HL-60 (cell line): ENCODE results near the gene DDX20.
"Not testable (repeated sequence)": the region's sequence is repeated elsewhere in the genome, so short reads cannot be mapped to it uniquely, and the experiment has no call there.

Experiments
- DNase-seq, 2 experiments: peaks; one replicate each; pipeline ENCODE4 v3.0.0-alpha.2; 2010 to 2020; ENCODE audit warnings: low read depth in 1 of 2, low spot score in 1 of 2
- H3K27ac ChIP-seq: fragments of 250-450 bp; sonication (Bioruptor Pico); replicated peaks from 2 replicates; pipeline ENCODE4 v1.5.1; 2020; ENCODE audit warnings: mild to moderate bottlenecking, moderate library complexity
- H3K27me3 ChIP-seq: fragments of 250-450 bp; sonication (Bioruptor Pico); 2 replicates; pipeline ENCODE4 v1.5.1; 2021; ENCODE audit warnings: mild to moderate bottlenecking, moderate library complexity; ENCODE audit not compliant: insufficient read depth, poor library complexity, severe bottlenecking
- H3K4me3 ChIP-seq: replicated peaks from 2 replicates; pipeline ENCODE4 v1.5.1; 2011; ENCODE audit warnings: mild to moderate bottlenecking, control low read depth, low read length; ENCODE audit not compliant: insufficient read depth
- GABPA ChIP-seq: IDR thresholded peaks from 2 replicates; pipeline ENCODE4 v1.6.1; 2012; ENCODE audit warnings: low read depth
- POLR2AphosphoS5 ChIP-seq: IDR thresholded peaks from 2 replicates; pipeline ENCODE4 v1.6.1; 2012; ENCODE audit warnings: low read depth
- SPI1 ChIP-seq: IDR thresholded peaks from 2 replicates; pipeline ENCODE4 v1.6.1; 2012; ENCODE audit warnings: low read depth, mild to moderate bottlenecking, borderline replicate concordance
- TF ChIP-seq, protein P1 (sequence below): IDR thresholded peaks from one replicate; pipeline ENCODE4 v1.5.1; 2011; ENCODE audit warnings: low read length, control low read depth, inconsistent platforms; ENCODE audit not compliant: insufficient read depth
- TF ChIP-seq, protein P2 (sequence below): IDR thresholded peaks from 2 replicates; pipeline ENCODE4 v1.6.1; 2012; ENCODE audit warnings: low read depth; ENCODE audit not compliant: insufficient replicate concordance

The DDX20 gene

GRCh38 chr1:111738133-111738435 lies 17.6 kb upstream of the DDX20 start:
- peaks cover 11% of the 10 kb centered on the region for H3K27me3 ChIP-seq
- H3K27ac ChIP-seq = no peak overlapping the region
- H3K4me3 ChIP-seq = no peak overlapping the region
- no peak for DNase-seq
- TF ChIP-seq, protein P1, sequence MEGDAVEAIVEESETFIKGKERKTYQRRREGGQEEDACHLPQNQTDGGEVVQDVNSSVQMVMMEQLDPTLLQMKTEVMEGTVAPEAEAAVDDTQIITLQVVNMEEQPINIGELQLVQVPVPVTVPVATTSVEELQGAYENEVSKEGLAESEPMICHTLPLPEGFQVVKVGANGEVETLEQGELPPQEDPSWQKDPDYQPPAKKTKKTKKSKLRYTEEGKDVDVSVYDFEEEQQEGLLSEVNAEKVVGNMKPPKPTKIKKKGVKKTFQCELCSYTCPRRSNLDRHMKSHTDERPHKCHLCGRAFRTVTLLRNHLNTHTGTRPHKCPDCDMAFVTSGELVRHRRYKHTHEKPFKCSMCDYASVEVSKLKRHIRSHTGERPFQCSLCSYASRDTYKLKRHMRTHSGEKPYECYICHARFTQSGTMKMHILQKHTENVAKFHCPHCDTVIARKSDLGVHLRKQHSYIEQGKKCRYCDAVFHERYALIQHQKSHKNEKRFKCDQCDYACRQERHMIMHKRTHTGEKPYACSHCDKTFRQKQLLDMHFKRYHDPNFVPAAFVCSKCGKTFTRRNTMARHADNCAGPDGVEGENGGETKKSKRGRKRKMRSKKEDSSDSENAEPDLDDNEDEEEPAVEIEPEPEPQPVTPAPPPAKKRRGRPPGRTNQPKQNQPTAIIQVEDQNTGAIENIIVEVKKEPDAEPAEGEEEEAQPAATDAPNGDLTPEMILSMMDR = no peak
- TF ChIP-seq GABPA (no peak), SPI1 (no peak), POLR2AphosphoS5 (no peak)
- TF ChIP-seq, protein P2, sequence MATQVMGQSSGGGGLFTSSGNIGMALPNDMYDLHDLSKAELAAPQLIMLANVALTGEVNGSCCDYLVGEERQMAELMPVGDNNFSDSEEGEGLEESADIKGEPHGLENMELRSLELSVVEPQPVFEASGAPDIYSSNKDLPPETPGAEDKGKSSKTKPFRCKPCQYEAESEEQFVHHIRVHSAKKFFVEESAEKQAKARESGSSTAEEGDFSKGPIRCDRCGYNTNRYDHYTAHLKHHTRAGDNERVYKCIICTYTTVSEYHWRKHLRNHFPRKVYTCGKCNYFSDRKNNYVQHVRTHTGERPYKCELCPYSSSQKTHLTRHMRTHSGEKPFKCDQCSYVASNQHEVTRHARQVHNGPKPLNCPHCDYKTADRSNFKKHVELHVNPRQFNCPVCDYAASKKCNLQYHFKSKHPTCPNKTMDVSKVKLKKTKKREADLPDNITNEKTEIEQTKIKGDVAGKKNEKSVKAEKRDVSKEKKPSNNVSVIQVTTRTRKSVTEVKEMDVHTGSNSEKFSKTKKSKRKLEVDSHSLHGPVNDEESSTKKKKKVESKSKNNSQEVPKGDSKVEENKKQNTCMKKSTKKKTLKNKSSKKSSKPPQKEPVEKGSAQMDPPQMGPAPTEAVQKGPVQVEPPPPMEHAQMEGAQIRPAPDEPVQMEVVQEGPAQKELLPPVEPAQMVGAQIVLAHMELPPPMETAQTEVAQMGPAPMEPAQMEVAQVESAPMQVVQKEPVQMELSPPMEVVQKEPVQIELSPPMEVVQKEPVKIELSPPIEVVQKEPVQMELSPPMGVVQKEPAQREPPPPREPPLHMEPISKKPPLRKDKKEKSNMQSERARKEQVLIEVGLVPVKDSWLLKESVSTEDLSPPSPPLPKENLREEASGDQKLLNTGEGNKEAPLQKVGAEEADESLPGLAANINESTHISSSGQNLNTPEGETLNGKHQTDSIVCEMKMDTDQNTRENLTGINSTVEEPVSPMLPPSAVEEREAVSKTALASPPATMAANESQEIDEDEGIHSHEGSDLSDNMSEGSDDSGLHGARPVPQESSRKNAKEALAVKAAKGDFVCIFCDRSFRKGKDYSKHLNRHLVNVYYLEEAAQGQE = no peak

DNA sequence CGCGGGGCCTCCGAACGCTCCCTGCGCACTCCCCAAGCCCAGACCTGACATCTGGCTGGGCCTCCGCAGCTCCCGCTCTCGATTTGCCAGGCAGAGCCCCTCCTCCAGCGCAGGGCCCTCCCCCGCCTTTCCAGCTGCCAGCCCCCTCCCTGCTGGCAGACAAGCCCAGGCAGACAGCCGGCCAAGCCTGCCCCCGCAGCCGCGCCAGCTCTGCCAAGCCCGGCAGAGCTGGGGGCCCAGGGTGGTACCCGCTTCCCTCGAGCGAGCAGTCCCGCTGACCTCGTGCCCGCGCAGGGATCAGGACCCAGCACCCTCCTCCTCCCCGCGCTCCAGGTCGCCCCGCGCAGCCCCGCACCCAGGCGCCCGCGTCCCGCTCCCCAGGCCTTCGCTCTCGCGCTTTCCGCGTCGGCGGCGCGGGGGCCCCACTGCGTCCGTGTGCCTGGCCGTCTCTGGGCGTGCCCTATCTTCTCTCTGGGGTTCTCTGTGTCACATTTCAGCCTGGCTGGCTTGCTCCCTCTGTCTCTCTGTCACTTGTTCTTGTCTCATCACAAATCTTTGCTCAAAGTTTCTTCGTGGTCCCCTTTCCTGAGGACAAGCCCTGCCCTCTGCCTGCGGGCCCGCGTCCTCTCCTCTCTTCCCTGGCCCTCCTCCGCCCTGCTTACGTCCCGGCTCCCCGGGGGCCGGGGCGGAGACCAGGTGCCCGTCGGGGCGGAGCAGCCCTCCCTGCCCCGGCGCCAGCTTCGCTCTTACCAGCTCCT lies 17.1 kb upstream of the DDX20 start:
- TF ChIP-seq POLR2AphosphoS5 = no peak
- peak in 1 of 2 experiments; percentile 45 for DNase-seq
- Histone ChIP-seq H3K27me3 (peaks cover 11% of the 10 kb centered on the region), H3K4me3 (peak overlapping the region; percentile 52), H3K27ac (peak overlapping the region; percentile 32)

DNA sequence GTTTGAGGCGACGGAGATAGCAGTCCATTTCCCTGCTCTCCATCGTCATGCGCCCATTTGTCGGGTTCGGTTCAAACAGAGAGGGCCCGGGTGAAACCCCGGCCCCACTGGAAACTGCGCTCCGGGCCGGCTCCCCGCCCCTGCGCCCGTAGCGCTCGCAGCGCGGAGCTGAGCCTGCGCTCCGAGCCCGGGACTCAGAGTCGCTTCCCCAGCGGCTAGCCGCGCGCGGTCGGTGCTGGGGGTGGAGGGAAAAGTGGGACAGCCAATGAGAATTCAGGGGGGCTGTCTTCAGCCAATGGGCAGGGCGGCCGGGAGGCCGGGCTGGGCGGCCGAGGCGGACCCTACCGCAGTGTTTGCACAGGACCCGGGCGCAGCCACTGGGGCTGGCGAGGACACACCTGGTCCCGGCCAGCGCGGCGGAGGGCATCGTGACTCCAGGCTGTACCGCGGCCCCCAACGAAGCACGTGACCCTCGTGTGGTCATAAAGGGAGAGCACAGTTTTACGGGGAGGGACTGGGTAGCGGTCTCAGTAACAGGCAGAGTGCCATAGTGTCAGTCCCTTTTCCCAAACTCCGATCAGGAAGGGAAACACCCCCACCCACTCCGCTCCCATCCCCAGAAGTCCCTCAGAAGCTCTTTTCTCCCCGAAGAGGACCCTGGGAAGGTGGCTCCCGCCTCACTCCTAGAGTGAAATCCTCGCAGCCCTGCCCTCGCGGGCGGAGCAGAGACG lies 16.3 kb upstream of the DDX20 start, which contains the start of gene INKA2:
INKA2 (minus strand) TSS at position 202 of the 731 bp plus-strand sequence; CDS start at position 49, 153 bp downstream.
- DNase-seq = peak; percentile 80 to 92
- H3K27me3 ChIP-seq = peaks cover 11% of the 10 kb centered on the region
- H3K4me3 ChIP-seq = peak within 1 kb of the TSS; percentile 52
- TF ChIP-seq, protein P1 = no peak
- TF ChIP-seq POLR2AphosphoS5 = peak; percentile 46; the same call in 1 of the 2 replicates
- H3K27ac ChIP-seq = peak within 1 kb of the TSS; percentile 32

DNA sequence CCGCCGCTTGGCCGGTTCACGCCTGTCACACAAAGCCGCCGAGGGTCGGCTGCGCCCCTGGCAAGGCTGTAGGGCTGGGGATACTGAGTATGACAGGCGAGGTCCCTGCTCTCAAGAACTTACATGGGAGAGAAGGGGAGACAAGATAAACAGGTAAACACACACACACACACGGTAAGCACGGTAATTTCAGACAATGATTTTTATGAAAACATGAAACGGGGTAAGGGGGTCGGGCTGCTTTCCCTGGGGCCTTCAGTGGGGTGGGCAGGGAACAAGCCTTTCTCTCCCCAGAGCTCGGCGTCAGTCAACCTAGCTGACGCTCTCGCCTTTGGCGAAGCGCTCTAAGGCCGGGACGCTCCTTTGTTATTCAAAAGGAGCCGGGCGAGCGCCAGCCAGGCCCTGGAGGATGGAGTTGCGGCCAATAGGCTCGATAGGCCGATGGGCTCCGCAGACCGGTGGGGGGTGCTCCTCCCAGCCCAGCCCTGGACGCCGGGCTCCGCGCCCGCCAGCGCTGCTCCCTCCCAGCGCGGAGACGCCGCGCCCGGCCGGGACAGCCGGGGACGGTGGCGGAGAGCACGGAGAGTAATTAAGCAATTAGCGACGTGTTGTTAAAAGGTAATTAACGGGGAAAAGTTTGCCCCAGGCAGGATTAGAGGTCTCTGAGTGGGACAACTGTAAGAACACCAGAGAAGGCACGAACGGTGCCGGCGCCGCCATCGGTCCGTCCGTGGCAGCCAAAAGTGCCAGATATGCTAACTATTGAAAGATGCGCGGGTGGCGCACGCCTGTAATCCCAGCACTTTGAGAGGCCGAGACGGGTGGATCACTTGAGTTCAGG lies 15.6 kb upstream of the DDX20 start:
- DNase-seq = no peak
- TF ChIP-seq POLR2AphosphoS5 (no peak), GABPA (no peak), SPI1 (no peak)
- TF ChIP-seq, protein P2 = no peak
- TF ChIP-seq, protein P1 = no peak
- Histone ChIP-seq H3K27me3 (peaks cover 11% of the 10 kb centered on the region), H3K27ac (peak overlapping the region; percentile 13; the same call in 1 of the 2 replicates), H3K4me3 (peak overlapping the region; percentile 52)

DNA sequence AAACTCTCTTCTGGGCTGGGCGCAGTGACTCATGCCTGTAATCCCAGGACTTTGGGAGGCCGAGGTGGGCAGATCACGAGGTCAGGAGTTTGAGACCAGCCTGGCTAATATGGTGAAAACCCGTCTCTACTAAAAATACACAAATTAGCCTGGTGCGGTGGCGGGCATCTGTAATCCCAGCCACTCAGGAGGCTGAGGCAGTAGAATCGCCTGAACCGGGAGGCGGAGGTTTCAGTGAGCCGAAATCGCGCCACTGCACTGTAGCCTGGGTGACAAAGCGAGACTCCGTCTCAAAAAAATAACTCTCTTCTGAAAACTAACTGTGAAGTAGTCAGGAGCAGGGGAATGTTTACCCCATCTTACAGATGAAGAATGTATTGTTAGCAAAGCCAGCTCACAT lies 13.4 kb upstream of the DDX20 start:
- not testable (repeated sequence) for H3K4me3 ChIP-seq, DNase-seq, H3K27ac ChIP-seq
- H3K27me3 ChIP-seq = peaks cover 11% of the 10 kb centered on the region
